Osteoblast (primary cell): Measurements from ENCODE around the gene PTPRN2. TPM values are rescaled to one million over a fixed set of nuclear protein-coding genes. Genes with fewer than 3 reads are reported as not detected.

ENCODE experiments used
- DNase-seq: peaks from one replicate; pipeline ENCODE4 v3.0.0; 2011; ENCODE audit warnings: low spot score, mixed read lengths; ENCODE audit not compliant: insufficient read length; ENCODE audit errors: missing footprints
- H2AFZ ChIP-seq: 2 replicates; pipeline ENCODE4 v1.6.0; 2011; ENCODE audit warnings: mild to moderate bottlenecking, low read length
- H3K27ac ChIP-seq: 2 replicates; pipeline ENCODE4 v1.5.1; 2011; ENCODE audit warnings: mild to moderate bottlenecking, low read depth, low read length, moderate library complexity
- H3K27me3 ChIP-seq: 2 replicates; pipeline ENCODE4 v1.6.0; 2012; ENCODE audit warnings: mild to moderate bottlenecking, control low read depth, inconsistent platforms, low read length, moderate library complexity; ENCODE audit not compliant: insufficient read depth
- H3K36me3 ChIP-seq: 2 replicates; pipeline ENCODE4 v1.5.1; 2011; ENCODE audit warnings: mild to moderate bottlenecking, low read length, control low read depth, moderate library complexity; ENCODE audit not compliant: insufficient read depth
- H3K4me1 ChIP-seq: 2 replicates; pipeline ENCODE4 v1.5.1; 2011; ENCODE audit warnings: mild to moderate bottlenecking, low read length, control low read depth, moderate library complexity; ENCODE audit not compliant: insufficient read depth
- H3K4me2 ChIP-seq: 2 replicates; pipeline ENCODE4 v1.6.0; 2011; ENCODE audit warnings: mild to moderate bottlenecking, low read length; ENCODE audit not compliant: insufficient read depth
- H3K4me3 ChIP-seq: fragments of 200-600 bp; sonication (generic); 3 replicates; pipeline ENCODE4 v1.5.1; 2012; ENCODE audit warnings: mild to moderate bottlenecking, low read length, inconsistent platforms; ENCODE audit not compliant: insufficient read depth
- H3K79me2 ChIP-seq: 2 replicates; pipeline ENCODE4 v1.6.0; 2012; ENCODE audit warnings: mild to moderate bottlenecking, low read length, control low read depth, inconsistent platforms; ENCODE audit not compliant: insufficient read depth
- H3K9me3 ChIP-seq: 2 replicates; pipeline ENCODE4 v1.5.1; 2011; ENCODE audit warnings: low read depth, low read length, control low read depth
- H4K20me1 ChIP-seq: 2 replicates; pipeline ENCODE4 v1.6.0; 2012; ENCODE audit warnings: mild to moderate bottlenecking, low read length, control low read depth; ENCODE audit not compliant: insufficient read depth
- CTCF ChIP-seq: IDR thresholded peaks from 2 replicates; pipeline ENCODE4 v1.5.1; 2011; ENCODE audit warnings: mild to moderate bottlenecking, low read depth, low read length, moderate library complexity; ENCODE audit errors: extremely low read depth
- total RNA-seq: library from RNA; depleted of rRNA; stranded (reverse); fragments of >200 nt; gene quantifications from 2 replicates; pipeline ENCODE4 v1.2.3, GENCODE V29; 2012

PTPRN2 gene
- total RNA-seq, 1 donor, result 0.36 TPM

GRCh38 chr7:158266817-158267741, 320.5 kb downstream of the PTPRN2 start:
- no peak overlapping the region for H3K27ac ChIP-seq
- no peaks in the 10 kb centered on the region for H4K20me1 ChIP-seq
- peaks cover 2% of the 10 kb centered on the region for H3K9me3 ChIP-seq
- DNase-seq, result peak; percentile 63
- H3K36me3 ChIP-seq, result no peaks in the 10 kb centered on the region
- TF ChIP-seq CTCF, result no peak
- H3K79me2 ChIP-seq, result no peaks in the 10 kb centered on the region
- no peaks in the 10 kb centered on the region for H3K27me3 ChIP-seq
- no peak overlapping the region for H2AFZ ChIP-seq
- no peak overlapping the region for H3K4me2 ChIP-seq
- no peaks in the 10 kb centered on the region for H3K4me1 ChIP-seq
- no peak overlapping the region for H3K4me3 ChIP-seq

GRCh38 chr7:158266426-158266816, 321.2 kb downstream of the PTPRN2 start:
- H3K4me1 ChIP-seq, result no peaks in the 10 kb centered on the region
- H3K79me2 ChIP-seq, result no peaks in the 10 kb centered on the region
- H2AFZ ChIP-seq, result no peak overlapping the region
- no peak for TF ChIP-seq CTCF
- no peak overlapping the region for H3K27ac ChIP-seq
- H3K4me2 ChIP-seq, result no peak overlapping the region
- no peaks in the 10 kb centered on the region for H3K27me3 ChIP-seq
- H4K20me1 ChIP-seq, result no peaks in the 10 kb centered on the region
- peak; percentile 53 for DNase-seq
- peaks cover 2% of the 10 kb centered on the region for H3K9me3 ChIP-seq
- no peaks in the 10 kb centered on the region for H3K36me3 ChIP-seq
- no peak overlapping the region for H3K4me3 ChIP-seq

- peak; percentile 32 for DNase-seq
- no peaks in the 10 kb centered on the region for H4K20me1 ChIP-seq
- no peak overlapping the region for H3K27ac ChIP-seq
- H3K4me2 ChIP-seq, result no peak overlapping the region
- no peaks in the 10 kb centered on the region for H3K27me3 ChIP-seq
- TF ChIP-seq CTCF, result no peak
- no peaks in the 10 kb centered on the region for H3K79me2 ChIP-seq
- no peaks in the 10 kb centered on the region for H3K36me3 ChIP-seq
- H3K9me3 ChIP-seq, result peaks cover 2% of the 10 kb centered on the region
- no peaks in the 10 kb centered on the region for H3K4me1 ChIP-seq
- H3K4me3 ChIP-seq, result no peak overlapping the region
- H2AFZ ChIP-seq, result no peak overlapping the region
These were observed 321.9 kb downstream of the PTPRN2 start for GRCh38 chr7:158265743-158266080.

GRCh38 chr7:158264881-158265742, 322.5 kb downstream of the PTPRN2 start:
- H3K4me3 ChIP-seq, result no peak overlapping the region
- H3K36me3 ChIP-seq, result no peaks in the 10 kb centered on the region
- no peak for TF ChIP-seq CTCF
- no peaks in the 10 kb centered on the region for H4K20me1 ChIP-seq
- no peak overlapping the region for H3K4me2 ChIP-seq
- no peaks in the 10 kb centered on the region for H3K27me3 ChIP-seq
- no peaks in the 10 kb centered on the region for H3K4me1 ChIP-seq
- no peak overlapping the region for H2AFZ ChIP-seq
- peak; percentile 70 for DNase-seq
- H3K79me2 ChIP-seq, result no peaks in the 10 kb centered on the region
- peaks cover 2% of the 10 kb centered on the region for H3K9me3 ChIP-seq
- H3K27ac ChIP-seq, result no peak overlapping the region
